Fibroblast of pulmonary artery (primary cell): ENCODE results near the gene PRF1.
A peak's percentile ranks its signal among the peaks of the same experiment; 100 is the strongest.

Source experiments
- DNase-seq: peaks from one replicate; pipeline ENCODE4 v3.0.0-alpha.2; 2010; ENCODE audit warnings: low read depth
- H3K4me3 ChIP-seq: replicated peaks from 2 replicates; pipeline ENCODE4 v1.5.1; 2011; ENCODE audit warnings: low read depth, mild to moderate bottlenecking, control low read depth, low read length, moderate library complexity
- CTCF ChIP-seq: IDR thresholded peaks from 2 replicates; pipeline ENCODE4 v1.5.1; 2011; ENCODE audit warnings: mild to moderate bottlenecking, control low read depth, low read length, inconsistent platforms; ENCODE audit errors: missing control alignments

The PRF1 gene

GRCh38 chr10:70621503-70622078 lies 19.1 kb upstream of the PRF1 start:
- no peak overlapping the region for H3K4me3 ChIP-seq
- no peak for DNase-seq
- no peak for TF ChIP-seq CTCF

DNA sequence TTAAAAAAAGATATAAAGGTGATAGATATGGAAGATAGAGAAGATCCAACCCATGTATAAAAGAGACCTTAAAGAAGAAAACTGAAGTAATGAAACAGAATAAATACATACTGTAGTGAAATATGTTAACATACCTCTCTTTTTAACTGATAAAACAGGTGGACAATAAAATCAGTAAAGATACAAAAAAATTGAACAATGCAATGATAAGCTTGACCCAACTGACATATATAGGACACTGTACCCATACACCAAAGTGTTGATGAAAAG lies 17.4 kb upstream of the PRF1 start:
- no peak for DNase-seq
- no peak overlapping the region for H3K4me3 ChIP-seq
- TF ChIP-seq CTCF, result no peak

- TF ChIP-seq CTCF, result peak; percentile 37
- DNase-seq, result peak; percentile 53
Measured at GRCh38 chr10:70619271-70620019, 16.9 kb upstream of the PRF1 start.

GRCh38 chr10:70618663-70619062 lies 16.1 kb upstream of the PRF1 start:
- H3K4me3 ChIP-seq, result no peak overlapping the region
- no peak for DNase-seq
- TF ChIP-seq CTCF, result no peak

More at GRCh38 chr10:70619271-70620019, 16.9 kb upstream of the PRF1 start:
- no peak overlapping the region for H3K4me3 ChIP-seq

DNA sequence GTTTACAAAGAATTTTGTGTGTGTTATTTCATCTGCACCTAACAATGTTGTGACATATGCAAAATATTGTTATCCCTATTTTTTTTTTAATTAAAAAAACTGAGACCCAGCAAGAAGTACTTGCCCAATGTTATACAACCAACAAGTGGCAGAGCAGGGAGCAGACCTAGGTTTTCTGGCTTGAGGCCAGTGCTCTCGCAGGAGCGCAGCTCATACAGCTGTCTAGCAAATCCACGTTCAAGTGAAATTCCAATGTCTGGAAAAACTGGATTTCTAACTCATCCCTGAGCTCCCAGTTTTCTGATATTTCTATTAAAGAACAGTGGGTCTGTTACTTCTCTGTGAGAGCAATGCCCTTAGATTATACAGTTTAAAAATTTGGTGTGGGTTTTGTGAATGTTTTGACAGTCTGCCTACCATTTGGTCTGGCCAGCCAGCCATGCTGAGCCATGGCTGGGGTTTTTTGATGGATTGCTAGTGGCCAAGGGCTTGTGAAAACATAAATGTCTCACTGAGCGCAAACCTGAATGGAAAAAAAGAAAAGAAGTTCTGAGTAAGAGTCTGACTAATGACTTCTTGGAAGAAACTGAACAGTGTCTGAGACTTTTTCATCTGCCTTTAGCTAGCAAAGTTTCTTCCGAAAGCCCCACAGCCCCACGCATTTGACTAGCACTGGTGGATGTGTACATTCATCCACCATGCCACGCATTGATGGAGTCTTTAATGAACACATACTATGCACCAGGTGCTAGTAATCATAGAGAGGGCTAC lies 15.4 kb upstream of the PRF1 start:
- no peak overlapping the region for H3K4me3 ChIP-seq
- DNase-seq, result peak; percentile 32
- TF ChIP-seq CTCF, result no peak

DNA sequence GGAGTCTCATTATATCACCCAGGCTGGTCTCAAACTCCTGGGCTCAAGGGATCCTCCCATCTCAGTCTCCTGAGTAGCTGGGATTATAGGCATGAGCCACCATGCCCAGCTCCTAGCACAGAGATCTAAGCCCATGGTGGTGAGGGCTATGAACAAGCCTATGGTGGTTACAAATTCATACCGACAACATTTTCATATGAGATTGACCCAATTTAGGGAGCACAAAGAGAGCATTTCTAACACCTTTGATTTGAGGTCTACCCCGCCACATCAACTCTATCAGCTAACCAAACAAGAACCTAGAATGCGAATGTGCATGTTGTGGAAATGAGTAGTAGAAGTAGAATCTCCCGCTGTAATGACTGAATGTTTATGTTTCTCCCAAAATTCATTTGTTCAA lies 14.2 kb upstream of the PRF1 start:
- no peak overlapping the region for H3K4me3 ChIP-seq
- DNase-seq, result no peak
- TF ChIP-seq CTCF, result no peak
